Coronary artery (tissue), 2 donors: ENCODE results near the gene ABR.

Experiments used
- DNase-seq: peaks from one replicate; pipeline ENCODE4 v3.0.0-alpha.2; 2017; ENCODE audit warnings: low spot score
- H3K27ac ChIP-seq, 2 donors: fragments of 200-600 bp; sonication (generic); one replicate each; pipeline ENCODE4 v1.5.1; 2016 to 2019
- H3K4me3 ChIP-seq: fragments of 200-600 bp; sonication (generic); 2 replicates; pipeline ENCODE4 v1.5.1; 2016; ENCODE audit warnings: mild to moderate bottlenecking, moderate library complexity
- CTCF ChIP-seq: fragments of 200-600 bp; sonication (generic); IDR thresholded peaks from one replicate; pipeline ENCODE4 v1.5.1; 2019; ENCODE audit warnings: antibody characterized with exemption

The ABR gene

GRCh38 chr17:1179818-1180742, at the start of gene ABR:
Gene ABR (minus strand): TSS chr17:1179981. CDS start chr17:1179727, 254 bp downstream.
- peak within 1 kb of the TSS; percentile 61 to 77 for H3K27ac ChIP-seq
- DNase-seq, result no peak
- peak within 1 kb of the TSS; percentile 91 for H3K4me3 ChIP-seq
- no peak for TF ChIP-seq CTCF

- no peak for DNase-seq
- H3K27ac ChIP-seq, result peak overlapping the region; percentile 13 to 74
- peak overlapping the region; percentile 88 for H3K4me3 ChIP-seq
- no peak for TF ChIP-seq CTCF
These were observed 49.6 kb upstream of the ABR start for GRCh38 chr17:1229349-1229899.

- H3K27ac ChIP-seq, result peak overlapping the region; percentile 13 to 74
- DNase-seq, result no peak
- peak overlapping the region; percentile 88 for H3K4me3 ChIP-seq
- TF ChIP-seq CTCF, result no peak
These were observed 49.1 kb upstream of the ABR start for GRCh38 chr17:1228781-1229348.

GRCh38 chr17:1227917-1228780, 48.4 kb upstream of the ABR start:
- Histone ChIP-seq H3K27ac (peak overlapping the region in 1 of 2 donors; percentile 74), H3K4me3 (peak overlapping the region; percentile 88)
- no peak for DNase-seq
- no peak for TF ChIP-seq CTCF

GRCh38 chr17:1227365-1227764, 47.6 kb upstream of the ABR start:
- TF ChIP-seq CTCF, result no peak
- no peak overlapping the region for H3K27ac ChIP-seq
- H3K4me3 ChIP-seq, result no peak overlapping the region
- no peak for DNase-seq

GRCh38 chr17:1226308-1226707, 46.5 kb upstream of the ABR start:
- H3K27ac ChIP-seq, result no peak overlapping the region
- TF ChIP-seq CTCF, result no peak
- no peak for DNase-seq

More at GRCh38 chr17:1226308-1226707, 46.5 kb upstream of the ABR start:
- H3K4me3 ChIP-seq, result no peak overlapping the region
